GM13977 (cell line): ENCODE data around the gene PPP1R2C.

Experiments
- DNase-seq: peaks from one replicate; pipeline ENCODE4 v3.0.0; 2012; ENCODE audit warnings: low spot score
- in situ Hi-C: fragments of 300-500 bp; cut with MboI; formaldehyde crosslinking; loops from one replicate; pipeline ENCODE4 v1.12.0; 2022; ENCODE audit warnings: low sequenced_read_pairs, low pct_unique_long_range_greater_than_20kb, mixed read lengths, inconsistent platforms; ENCODE audit not compliant: unreplicated experiment
- TF ChIP-seq, protein P1 (sequence below): IDR thresholded peaks from 2 replicates; pipeline ENCODE4 v1.5.1; 2012; ENCODE audit warnings: mild to moderate bottlenecking, control low read depth; ENCODE audit not compliant: insufficient read depth; ENCODE audit errors: extremely low read depth, missing control alignments

Gene PPP1R2C

DNA sequence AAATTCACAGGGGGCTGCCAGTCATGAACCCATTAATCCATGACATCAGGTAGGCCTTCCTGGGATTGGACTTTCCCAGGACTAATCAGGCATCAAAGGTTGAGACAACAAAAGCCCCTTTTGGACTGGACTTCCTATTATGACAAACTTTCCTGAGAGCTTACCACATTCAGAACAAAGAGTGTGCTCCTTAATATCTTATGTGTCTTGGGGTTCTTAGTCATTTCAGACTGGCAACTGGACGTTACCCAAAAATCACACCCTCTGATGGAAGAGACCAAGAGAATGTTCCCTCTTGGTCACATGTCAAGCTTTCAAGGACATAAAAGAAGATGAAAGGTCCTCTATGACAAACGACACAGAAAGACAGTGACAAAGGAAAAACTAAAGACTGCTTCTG, 31.6 kb upstream of the PPP1R2C start:
- DNase-seq = no peak
- in situ Hi-C loops = no loop called here
- TF ChIP-seq, protein P1, sequence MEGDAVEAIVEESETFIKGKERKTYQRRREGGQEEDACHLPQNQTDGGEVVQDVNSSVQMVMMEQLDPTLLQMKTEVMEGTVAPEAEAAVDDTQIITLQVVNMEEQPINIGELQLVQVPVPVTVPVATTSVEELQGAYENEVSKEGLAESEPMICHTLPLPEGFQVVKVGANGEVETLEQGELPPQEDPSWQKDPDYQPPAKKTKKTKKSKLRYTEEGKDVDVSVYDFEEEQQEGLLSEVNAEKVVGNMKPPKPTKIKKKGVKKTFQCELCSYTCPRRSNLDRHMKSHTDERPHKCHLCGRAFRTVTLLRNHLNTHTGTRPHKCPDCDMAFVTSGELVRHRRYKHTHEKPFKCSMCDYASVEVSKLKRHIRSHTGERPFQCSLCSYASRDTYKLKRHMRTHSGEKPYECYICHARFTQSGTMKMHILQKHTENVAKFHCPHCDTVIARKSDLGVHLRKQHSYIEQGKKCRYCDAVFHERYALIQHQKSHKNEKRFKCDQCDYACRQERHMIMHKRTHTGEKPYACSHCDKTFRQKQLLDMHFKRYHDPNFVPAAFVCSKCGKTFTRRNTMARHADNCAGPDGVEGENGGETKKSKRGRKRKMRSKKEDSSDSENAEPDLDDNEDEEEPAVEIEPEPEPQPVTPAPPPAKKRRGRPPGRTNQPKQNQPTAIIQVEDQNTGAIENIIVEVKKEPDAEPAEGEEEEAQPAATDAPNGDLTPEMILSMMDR = no peak

DNA sequence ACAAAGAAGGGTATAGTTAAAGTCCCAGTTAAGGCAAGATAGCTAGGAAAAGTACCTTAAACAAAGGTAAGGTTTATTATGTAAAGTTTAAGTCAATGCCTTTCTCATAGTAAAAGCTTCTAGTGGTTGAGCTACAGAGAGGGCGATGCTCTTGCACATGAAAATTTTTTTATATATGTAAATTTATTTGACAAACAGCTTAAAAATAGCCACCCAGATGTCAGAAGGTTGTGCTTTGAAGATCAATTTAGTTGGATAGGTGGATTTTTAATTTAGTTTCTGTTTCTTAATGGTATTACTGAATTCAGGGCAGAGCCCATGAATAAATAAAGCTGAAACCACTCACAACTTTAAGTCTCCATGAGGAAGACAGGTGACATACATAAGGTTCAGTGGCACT, 29.4 kb upstream of the PPP1R2C start:
- no peak for DNase-seq
- in situ Hi-C loops = no loop called here
- TF ChIP-seq, protein P1 = no peak

DNA sequence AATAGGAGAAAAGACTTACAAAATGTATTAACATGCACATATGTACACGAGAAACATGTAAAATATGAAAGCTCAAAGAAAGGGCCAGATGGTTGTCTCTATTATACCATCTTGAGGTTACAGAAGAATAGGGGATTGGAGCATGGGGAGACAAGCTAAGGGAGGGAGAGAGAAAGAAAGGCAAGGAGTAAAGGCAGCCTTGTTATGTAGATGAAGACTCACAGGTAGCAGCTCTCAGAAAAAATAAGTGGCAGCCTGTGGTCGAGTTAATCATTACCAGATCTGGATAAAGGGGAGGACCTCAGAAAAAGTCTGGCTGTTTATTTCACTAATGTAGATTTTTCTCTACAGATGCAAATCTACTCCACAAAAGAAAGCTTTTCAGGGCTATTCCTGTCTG, 26.6 kb upstream of the PPP1R2C start:
- in situ Hi-C loops = no loop called here
- no peak for DNase-seq
- TF ChIP-seq, protein P1 = no peak

DNA sequence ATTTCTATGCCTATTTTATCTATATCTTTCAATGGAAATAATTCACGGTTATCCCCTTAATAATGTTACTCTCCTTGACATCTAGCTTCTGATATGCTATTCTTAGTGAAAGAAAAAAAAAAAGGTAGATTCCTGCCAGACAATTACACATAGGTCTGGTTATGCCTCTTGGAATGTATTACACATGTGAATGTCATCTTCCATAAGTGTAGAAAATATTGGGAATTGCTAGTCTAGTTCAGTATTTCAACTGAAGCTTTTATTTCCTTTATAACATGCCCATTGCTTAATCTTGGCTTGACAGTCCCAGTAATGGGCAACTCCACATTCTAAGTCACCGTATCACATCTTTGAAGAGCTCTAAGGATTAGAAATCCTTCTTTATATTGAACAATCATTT, 25.4 kb upstream of the PPP1R2C start:
- in situ Hi-C loops = no loop called here
- DNase-seq = no peak
- TF ChIP-seq, protein P1 = no peak

DNA sequence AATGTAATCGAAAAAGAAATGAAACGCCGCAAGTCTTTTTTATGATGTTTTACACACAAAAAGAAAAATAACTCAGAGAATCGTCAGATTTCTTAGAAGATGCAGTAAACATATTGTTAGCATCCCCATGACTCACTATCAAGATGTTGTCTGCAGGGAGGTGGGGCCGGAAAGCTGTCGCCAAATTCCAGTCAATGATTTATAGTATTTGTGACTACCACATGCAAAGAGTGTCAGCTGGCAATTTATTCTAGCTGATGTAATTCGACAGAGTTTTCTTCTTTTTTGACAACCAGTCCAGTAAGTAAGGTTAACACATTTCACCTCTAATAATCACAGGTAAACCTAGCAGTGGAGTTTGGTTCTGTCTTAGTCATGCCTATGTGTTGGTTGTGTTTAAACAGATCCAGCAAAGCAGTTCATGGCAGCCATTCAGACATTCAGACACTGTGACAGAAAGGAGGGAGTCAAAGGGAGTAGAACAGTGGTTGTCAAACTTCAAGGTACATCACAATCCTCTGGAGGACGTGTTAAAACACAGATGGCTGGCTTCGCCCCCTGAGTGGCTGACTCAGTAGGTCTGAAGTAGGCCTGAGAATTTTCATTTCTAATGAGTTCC, 19.8 kb upstream of the PPP1R2C start:
- TF ChIP-seq, protein P1 = no peak
- in situ Hi-C loops = no loop called here
- DNase-seq = no peak

DNA sequence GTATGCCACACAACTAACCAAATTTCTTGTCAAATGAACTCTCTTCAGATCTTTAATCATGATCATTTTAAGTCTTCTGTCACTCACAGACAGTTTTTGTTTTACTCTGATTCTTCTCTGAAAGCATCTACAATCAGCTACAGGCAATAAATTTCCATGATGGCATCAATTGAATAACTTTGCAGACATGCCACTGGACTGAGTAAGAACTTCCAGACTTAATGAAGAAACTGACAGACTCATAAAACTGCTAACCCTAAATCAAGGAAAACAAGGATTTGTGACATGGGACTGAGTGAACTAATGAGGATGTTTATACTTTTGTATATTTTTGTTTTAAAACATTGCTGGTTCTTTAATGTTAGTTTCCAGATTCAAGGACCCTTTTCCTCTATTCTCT, 5.5 kb upstream of the PPP1R2C start:
- TF ChIP-seq, protein P1 = no peak
- in situ Hi-C loops = no loop called here
- no peak for DNase-seq
